Gastrocnemius medialis (tissue), 4 donors: Measurements from ENCODE around the gene RPL29. TPM values are rescaled to one million over a fixed set of nuclear protein-coding genes. Genes with fewer than 3 reads are reported as not detected.

Experiments
- ATAC-seq, 2 donors: fragments of 150-250 bp; one replicate each; pipeline ENCODE4 v1.9.1; 2016
- DNase-seq, 2 donors: peaks; one replicate each; pipeline ENCODE4 v3.0.0-alpha.2; 2019
- H3K27ac ChIP-seq, 4 donors: fragments of 200-600 bp; sonication (generic); 1 replicate in 1 of 4; 2 replicates in 3 of 4; pipeline ENCODE4 v1.5.1; 2016 to 2018; ENCODE audit warnings: mild to moderate bottlenecking in 2 of 4, moderate library complexity in 1 of 4
- H3K27me3 ChIP-seq, 3 donors: fragments of 200-600 bp; sonication (generic) in 2 of 3; 1 replicate in 1 of 3; 2 replicates in 2 of 3; pipeline versions ENCODE4 v1.5.1 to v1.6.0; 2016 to 2019; ENCODE audit warnings: mild to moderate bottlenecking in 1 of 3, moderate library complexity in 1 of 3
- H3K36me3 ChIP-seq, 2 donors: fragments of 200-600 bp; sonication (generic) in 1 of 2; one replicate each; pipeline ENCODE4 v1.5.1; 2017 to 2018
- H3K4me1 ChIP-seq, 2 donors: fragments of 200-600 bp; sonication (generic) in 1 of 2; one replicate each; pipeline ENCODE4 v1.5.1; 2016 to 2017; ENCODE audit warnings: mild to moderate bottlenecking in 2 of 2
- H3K4me3 ChIP-seq, 4 donors: fragments of 200-600 bp; sonication (generic) in 3 of 4; 1 replicate in 1 of 4; 2 replicates in 3 of 4; pipeline ENCODE4 v1.5.1; 2016 to 2019; ENCODE audit warnings: mild to moderate bottlenecking in 2 of 4
- H3K9me3 ChIP-seq, 3 donors: fragments of 200-600 bp; sonication (generic) in 2 of 3; 1 replicate in 1 of 3; 2 replicates in 2 of 3; pipeline ENCODE4 v1.5.1; 2016 to 2019
- CTCF ChIP-seq, 5 experiments: fragments of 450-650 bp in 3 of 5; fragments of 200-600 bp in 2 of 5; sonication (generic) in 2 of 5; IDR thresholded peaks in 4 of 5; conservative IDR thresholded peaks in 1 of 5; 1 replicate in 4 of 5; 2 replicates in 1 of 5; pipeline ENCODE4 v1.5.1; 2016 to 2019; ENCODE audit warnings: antibody characterized with exemption in 5 of 5, mild to moderate bottlenecking in 3 of 5, moderate library complexity in 3 of 5
- POLR2A ChIP-seq, 2 donors: fragments of 450-650 bp; IDR thresholded peaks; one replicate each; pipeline ENCODE4 v1.6.1; 2017; ENCODE audit warnings: antibody characterized with exemption in 2 of 2, mild to moderate bottlenecking in 2 of 2, moderate library complexity in 2 of 2
- in situ Hi-C, 4 donors: fragments of 200-750 bp; cut with MboI; loops; one replicate each; pipeline versions ENCODE4 v1.15.0 to v1.8.0; 2017; ENCODE audit warnings: low sequenced_read_pairs in 4 of 4
- intact Hi-C: fragments of 100-400 bp; cut with DNase I; formaldehyde crosslinking; loops from one replicate; pipeline ENCODE4 v1.15.1; 2023; ENCODE audit warnings: low total_unique reads
- total RNA-seq, 4 donors: library from RNA; depleted of rRNA; stranded (reverse); fragments of >200 nt; gene quantifications; one replicate each; pipeline versions ENCODE4 v1.1.0 to v1.2.3, GENCODE V29; 2016

The RPL29 gene
- total RNA-seq, 4 donors from 2014 or later = 1,885 to 2,483 (median 2,154) TPM

- intact Hi-C loops (no loop called here), in situ Hi-C loops (no loop called here)
- Histone ChIP-seq H3K4me1 (peaks cover 46 to 48% of the 10 kb centered on the region in 2 donors), H3K27ac (peak overlapping the region in 1 of 4 donors; percentile 25), H3K36me3 (no peaks in the 10 kb centered on the region), H3K4me3 (no peak overlapping the region), H3K9me3 (no peaks in the 10 kb centered on the region), H3K27me3 (no peaks in the 10 kb centered on the region)
- no peak for DNase-seq
- ATAC-seq = no peak
- TF ChIP-seq CTCF (IDR thresholded peaks at IDR 0.05 in 4 of 5, conservative IDR thresholded peaks at IDR 0.05 in 1 of 5) (no peak), POLR2A (IDR thresholded peaks at IDR 0.05) (no peak)
Observed at GRCh38 chr3:52032702-52033408, 37.2 kb upstream of the RPL29 start.

- Histone ChIP-seq H3K9me3 (no peaks in the 10 kb centered on the region), H3K4me1 (peaks cover 53 to 57% of the 10 kb centered on the region in 2 donors)
Observed at GRCh38 chr3:52031896-52032295, 36.2 kb upstream of the RPL29 start.

GRCh38 chr3:52030714-52031310, 35.1 kb upstream of the RPL29 start:
- Histone ChIP-seq H3K4me3 (no peak overlapping the region), H3K9me3 (no peaks in the 10 kb centered on the region), H3K4me1 (peaks cover 60 to 65% of the 10 kb centered on the region in 2 donors), H3K36me3 (no peaks in the 10 kb centered on the region), H3K27ac (peak overlapping the region; percentile 95 to 98 (median 96)), H3K27me3 (no peaks in the 10 kb centered on the region)
- ATAC-seq (peak; percentile 32 to 37), DNase-seq (no peak)
- in situ Hi-C loops (no loop called here), intact Hi-C loops (no loop called here)
- TF ChIP-seq CTCF (IDR thresholded peaks at IDR 0.05 in 4 of 5, conservative IDR thresholded peaks at IDR 0.05 in 1 of 5) (no peak), POLR2A (IDR thresholded peaks at IDR 0.05) (no peak)

More at GRCh38 chr3:52031896-52032295, 36.2 kb upstream of the RPL29 start:
- DNase-seq (no peak), ATAC-seq (no peak)
- Histone ChIP-seq H3K27me3 (no peaks in the 10 kb centered on the region), H3K36me3 (no peaks in the 10 kb centered on the region), H3K4me3 (no peak overlapping the region), H3K27ac (peak overlapping the region in 1 of 4 donors; percentile 25)
- intact Hi-C loops (no loop called here), in situ Hi-C loops (no loop called here)
- TF ChIP-seq POLR2A (IDR thresholded peaks at IDR 0.05) = no peak
- TF ChIP-seq CTCF (IDR thresholded peaks at IDR 0.05 in 4 of 5, conservative IDR thresholded peaks at IDR 0.05 in 1 of 5) = no peak

GRCh38 chr3:52029535-52029934, 33.8 kb upstream of the RPL29 start:
- Histone ChIP-seq H3K9me3 (no peaks in the 10 kb centered on the region), H3K4me1 (peaks cover 73 to 77% of the 10 kb centered on the region in 2 donors), H3K4me3 (no peak overlapping the region), H3K36me3 (no peaks in the 10 kb centered on the region), H3K27ac (peak overlapping the region; percentile 95 to 98 (median 96)), H3K27me3 (no peaks in the 10 kb centered on the region)
- intact Hi-C loops (no loop called here), in situ Hi-C loops (no loop called here)
- TF ChIP-seq POLR2A (IDR thresholded peaks at IDR 0.05) (no peak), CTCF (IDR thresholded peaks at IDR 0.05 in 4 of 5, conservative IDR thresholded peaks at IDR 0.05 in 1 of 5) (no peak)
- DNase-seq (no peak), ATAC-seq (no peak)
